GM21526 (cell line): Measurements from ENCODE around the gene NDUFB8.
"Not testable (repeated sequence)": the region's sequence is repeated elsewhere in the genome, so short reads cannot be mapped to it uniquely, and the experiment has no call there.

Source experiments
- ATAC-seq: cut with Tn5 transposase; IDR thresholded peaks from one replicate; pipeline ENCODE4 v1.9.1; 2021; ENCODE audit warnings: moderate library complexity; ENCODE audit not compliant: unreplicated experiment, low FRiP score

The NDUFB8 gene

GRCh38 chr10:100529475-100530298 lies at the start of gene NDUFB8:
TSS of gene NDUFB8 (minus strand) at chr10:100529871. CDS start at chr10:100529851, 20 bp downstream.
- ATAC-seq, result peak; percentile 52

- ATAC-seq, result no peak
Observed at GRCh38 chr10:100576282-100576635, 46.6 kb upstream of the NDUFB8 start.

- ATAC-seq, result no peak
Observed at GRCh38 chr10:100575585-100576281, 46.1 kb upstream of the NDUFB8 start.

GRCh38 chr10:100575146-100575545 lies 45.5 kb upstream of the NDUFB8 start:
- not testable (repeated sequence) for ATAC-seq

GRCh38 chr10:100571084-100571856 lies 41.6 kb upstream of the NDUFB8 start:
- ATAC-seq, result no peak

GRCh38 chr10:100570506-100570905 lies 40.8 kb upstream of the NDUFB8 start:
- no peak for ATAC-seq

GRCh38 chr10:100569687-100570481 lies 40.2 kb upstream of the NDUFB8 start:
- no peak for ATAC-seq

GRCh38 chr10:100568912-100569311 lies 39.2 kb upstream of the NDUFB8 start:
- no peak for ATAC-seq

GRCh38 chr10:100567826-100568225 lies 38.2 kb upstream of the NDUFB8 start:
- no peak for ATAC-seq

- ATAC-seq, result no peak
Observed at GRCh38 chr10:100567249-100567648, 37.6 kb upstream of the NDUFB8 start.

- ATAC-seq, result no peak
Observed at GRCh38 chr10:100566561-100566960, 36.9 kb upstream of the NDUFB8 start.

GRCh38 chr10:100565206-100565985 lies 35.7 kb upstream of the NDUFB8 start:
- ATAC-seq, result no peak

- peak; percentile 72 for ATAC-seq
Observed at GRCh38 chr10:100562008-100562672, 32.5 kb upstream of the NDUFB8 start.

GRCh38 chr10:100561005-100561404 lies 31.3 kb upstream of the NDUFB8 start:
- ATAC-seq, result no peak

GRCh38 chr10:100560248-100560647 lies 30.6 kb upstream of the NDUFB8 start:
- ATAC-seq, result no peak

- ATAC-seq, result no peak
Observed at GRCh38 chr10:100554902-100555301, 25.2 kb upstream of the NDUFB8 start.

GRCh38 chr10:100553929-100554328 lies 24.3 kb upstream of the NDUFB8 start:
- no peak for ATAC-seq

GRCh38 chr10:100551738-100552137 lies 22.1 kb upstream of the NDUFB8 start:
- no peak for ATAC-seq

GRCh38 chr10:100551196-100551595 lies 21.5 kb upstream of the NDUFB8 start:
- no peak for ATAC-seq
